GM10248 (cell line): ENCODE results near the gene GLT6D1.

Experiments used
- CTCF ChIA-PET: fragments of 300-600 bp; sonication (Branson Sonifier 250); formaldehyde crosslinking; extraction: SDS; loops from one replicate; lab custom pipeline; 2021; ENCODE audit warnings: antibody characterized with exemption; lab: Yijun Ruan, JAX
- POLR2A ChIA-PET: fragments of 350-650 bp; sonication (Branson Sonifier 250); formaldehyde crosslinking; extraction: SDS; loops from one replicate; lab custom pipeline; 2020; ENCODE audit warnings: antibody characterized with exemption; lab: Yijun Ruan, JAX
- DNase-seq: peaks from one replicate; pipeline ENCODE4 v3.0.0; 2012; ENCODE audit errors: extremely low spot score
- TF ChIP-seq, protein P1 (sequence below): IDR thresholded peaks from 2 replicates; pipeline ENCODE4 v1.5.1; 2012; ENCODE audit warnings: mild to moderate bottlenecking, low read depth; ENCODE audit errors: extremely low read depth, missing control alignments, control extremely low read depth

GLT6D1 gene

GRCh38 chr9:135596211-135596610 is 43.1 kb downstream of the GLT6D1 start:
- DNase-seq, result no peak
- TF ChIP-seq, protein P1, sequence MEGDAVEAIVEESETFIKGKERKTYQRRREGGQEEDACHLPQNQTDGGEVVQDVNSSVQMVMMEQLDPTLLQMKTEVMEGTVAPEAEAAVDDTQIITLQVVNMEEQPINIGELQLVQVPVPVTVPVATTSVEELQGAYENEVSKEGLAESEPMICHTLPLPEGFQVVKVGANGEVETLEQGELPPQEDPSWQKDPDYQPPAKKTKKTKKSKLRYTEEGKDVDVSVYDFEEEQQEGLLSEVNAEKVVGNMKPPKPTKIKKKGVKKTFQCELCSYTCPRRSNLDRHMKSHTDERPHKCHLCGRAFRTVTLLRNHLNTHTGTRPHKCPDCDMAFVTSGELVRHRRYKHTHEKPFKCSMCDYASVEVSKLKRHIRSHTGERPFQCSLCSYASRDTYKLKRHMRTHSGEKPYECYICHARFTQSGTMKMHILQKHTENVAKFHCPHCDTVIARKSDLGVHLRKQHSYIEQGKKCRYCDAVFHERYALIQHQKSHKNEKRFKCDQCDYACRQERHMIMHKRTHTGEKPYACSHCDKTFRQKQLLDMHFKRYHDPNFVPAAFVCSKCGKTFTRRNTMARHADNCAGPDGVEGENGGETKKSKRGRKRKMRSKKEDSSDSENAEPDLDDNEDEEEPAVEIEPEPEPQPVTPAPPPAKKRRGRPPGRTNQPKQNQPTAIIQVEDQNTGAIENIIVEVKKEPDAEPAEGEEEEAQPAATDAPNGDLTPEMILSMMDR, result no peak
- ChIA-PET POLR2A (no interaction called here), CTCF (interaction anchor here (0.8 kb wide), 1 partner anchor 11 kb away, joined by 3 read pairs; no protein-coding TSS in a partner anchor)

- TF ChIP-seq, protein P1, result no peak
- POLR2A ChIA-PET, result no interaction called here
- CTCF ChIA-PET, result interaction anchor here (1.1 kb wide), 1 partner anchor 22 kb away, joined by 3 read pairs; a partner anchor contains a TSS
- no peak for DNase-seq
Observed at GRCh38 chr9:135592625-135593024, 46.7 kb downstream of the GLT6D1 start.

DNA sequence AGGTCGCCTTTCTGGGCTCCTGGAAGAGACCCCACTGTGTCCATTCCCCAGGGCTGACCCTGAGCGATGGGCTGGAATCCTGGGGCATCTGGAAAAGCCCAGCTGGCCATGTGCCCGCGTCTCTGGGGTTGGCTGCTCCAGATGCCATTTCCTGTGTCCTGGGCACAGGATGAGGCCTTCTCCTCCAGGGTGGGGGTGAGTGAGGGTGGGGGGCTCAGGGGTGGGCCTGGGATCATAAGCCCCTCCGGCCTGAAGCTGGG is 47.1 kb downstream of the GLT6D1 start:
- TF ChIP-seq, protein P1, result no peak
- CTCF ChIA-PET, result no interaction called here

DNA sequence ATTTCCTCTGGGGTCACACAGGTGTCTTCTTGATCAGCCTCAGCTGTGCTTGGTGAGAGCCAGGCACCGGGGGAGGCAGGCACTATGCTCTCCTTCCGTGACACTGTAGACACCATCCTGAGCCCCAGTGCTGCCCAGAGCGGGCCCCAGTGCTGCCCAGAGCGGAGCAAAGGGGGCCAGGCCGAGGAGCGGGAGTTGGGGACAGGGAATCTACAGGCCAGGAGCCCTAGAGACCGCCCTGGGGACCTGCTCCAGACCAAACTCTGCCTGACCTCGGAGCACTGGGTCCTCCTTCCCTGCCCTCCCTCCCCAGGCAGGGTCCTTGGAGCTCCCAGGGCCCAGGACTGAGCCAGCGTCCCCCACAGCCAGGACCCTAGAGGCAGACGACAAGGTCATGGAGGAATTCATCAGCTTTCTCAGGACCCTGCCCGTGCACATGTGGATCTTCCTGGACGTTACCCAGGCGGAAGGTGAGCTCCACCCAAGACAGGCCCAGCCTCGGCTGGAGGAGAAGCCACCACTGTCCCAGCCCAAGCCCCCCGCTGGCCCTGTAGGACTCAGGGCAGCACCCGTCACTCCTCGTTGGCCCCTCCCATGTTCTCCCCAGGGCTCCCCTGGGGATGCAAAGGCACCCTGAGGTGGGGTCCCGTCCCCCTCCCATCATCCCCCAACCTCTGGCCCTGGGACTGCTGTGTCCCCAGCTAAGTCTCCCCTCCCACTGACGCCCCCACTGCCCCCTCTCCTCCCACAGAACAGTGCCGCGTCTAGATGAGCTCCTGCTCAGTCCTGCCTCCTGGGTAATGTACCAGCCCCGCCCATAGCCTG is 47.6 kb downstream of the GLT6D1 start:
- DNase-seq, result no peak
- TF ChIP-seq, protein P1, result no peak
- POLR2A ChIA-PET, result no interaction called here
- CTCF ChIA-PET, result interaction anchor here (1.3 kb wide), 1 partner anchor 52 kb away, joined by 3 read pairs; no protein-coding TSS in a partner anchor

More for the DNA sequence above, 47.1 kb downstream of the GLT6D1 start:
- POLR2A ChIA-PET, result no interaction called here
- no peak for DNase-seq

DNA sequence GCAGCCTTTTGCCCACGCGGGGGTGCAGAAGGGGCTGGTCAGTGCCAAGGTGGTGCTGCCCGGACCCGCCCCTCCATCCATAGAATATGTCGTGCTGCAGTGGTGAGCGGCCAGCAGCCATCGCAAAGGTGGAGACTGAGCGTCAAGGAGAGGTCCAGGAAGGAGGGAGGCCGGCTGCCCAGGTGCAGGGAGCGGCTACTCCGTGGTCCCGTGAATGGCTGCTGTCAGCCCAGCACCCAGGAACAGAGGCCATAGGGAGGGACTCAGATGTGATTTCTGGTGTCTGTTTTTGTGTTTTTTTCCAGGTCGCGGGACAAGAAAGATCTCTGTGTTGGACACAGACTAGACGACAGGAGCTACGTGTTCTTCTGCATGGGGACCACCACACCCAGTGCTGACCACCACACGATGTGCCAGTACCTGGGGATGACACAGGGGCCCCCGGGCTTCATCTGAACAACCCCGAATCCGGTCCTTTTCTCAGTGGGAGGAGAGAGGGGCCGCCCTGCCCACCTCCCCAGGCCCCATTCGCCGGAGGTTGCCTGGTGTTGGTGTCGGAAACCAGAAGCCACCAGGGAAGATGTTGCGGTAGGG is 48.8 kb downstream of the GLT6D1 start:
- TF ChIP-seq, protein P1, result no peak
- ChIA-PET CTCF (interaction anchor here (0.9 to 2.0 kb wide), 3 partner anchors 11 to 51 kb away, joined by 3 to 7 read pairs (median 3); no protein-coding TSS in a partner anchor), POLR2A (no interaction called here)
- DNase-seq, result no peak

- POLR2A ChIA-PET, result no interaction called here
- TF ChIP-seq, protein P1, result no peak
- CTCF ChIA-PET, result interaction anchor here (0.9 to 2.0 kb wide), 2 partner anchors 12 to 14 kb away, joined by 3 to 7 read pairs; no protein-coding TSS in a partner anchor
- no peak for DNase-seq
Observed at GRCh38 chr9:135589596-135590485, 49.5 kb downstream of the GLT6D1 start.
